ENCODE data around the gene C1QTNF9.
A peak's percentile ranks its signal among the peaks of the same experiment; 100 is the strongest.

Gene C1QTNF9

DNA sequence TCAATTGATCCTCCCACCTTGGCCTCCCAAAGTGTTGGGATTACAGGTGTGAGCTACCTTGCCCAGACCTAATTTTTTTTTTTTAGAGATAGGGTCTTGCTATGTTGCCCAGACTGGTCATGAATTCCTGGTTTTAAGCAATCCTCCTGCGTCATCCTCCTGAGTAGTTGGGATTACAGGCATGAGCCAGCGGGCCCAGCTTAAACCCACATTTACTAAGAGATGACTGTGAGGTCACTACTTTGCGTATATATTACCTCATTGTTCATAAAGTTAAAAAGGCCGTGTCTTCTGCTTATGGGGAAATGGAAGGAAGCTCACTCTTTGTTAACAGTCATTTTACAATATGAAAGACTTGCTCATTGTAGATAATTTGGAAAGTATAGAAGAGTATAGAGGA lies 39.6 kb upstream of the C1QTNF9 start:
- TF ChIP-seq, protein P1, sequence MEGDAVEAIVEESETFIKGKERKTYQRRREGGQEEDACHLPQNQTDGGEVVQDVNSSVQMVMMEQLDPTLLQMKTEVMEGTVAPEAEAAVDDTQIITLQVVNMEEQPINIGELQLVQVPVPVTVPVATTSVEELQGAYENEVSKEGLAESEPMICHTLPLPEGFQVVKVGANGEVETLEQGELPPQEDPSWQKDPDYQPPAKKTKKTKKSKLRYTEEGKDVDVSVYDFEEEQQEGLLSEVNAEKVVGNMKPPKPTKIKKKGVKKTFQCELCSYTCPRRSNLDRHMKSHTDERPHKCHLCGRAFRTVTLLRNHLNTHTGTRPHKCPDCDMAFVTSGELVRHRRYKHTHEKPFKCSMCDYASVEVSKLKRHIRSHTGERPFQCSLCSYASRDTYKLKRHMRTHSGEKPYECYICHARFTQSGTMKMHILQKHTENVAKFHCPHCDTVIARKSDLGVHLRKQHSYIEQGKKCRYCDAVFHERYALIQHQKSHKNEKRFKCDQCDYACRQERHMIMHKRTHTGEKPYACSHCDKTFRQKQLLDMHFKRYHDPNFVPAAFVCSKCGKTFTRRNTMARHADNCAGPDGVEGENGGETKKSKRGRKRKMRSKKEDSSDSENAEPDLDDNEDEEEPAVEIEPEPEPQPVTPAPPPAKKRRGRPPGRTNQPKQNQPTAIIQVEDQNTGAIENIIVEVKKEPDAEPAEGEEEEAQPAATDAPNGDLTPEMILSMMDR (IDR thresholded peaks at IDR 0.05; ENCODE audit: low read depth, low read length), result no peak
- H3K4me3 ChIP-seq (replicated peaks in 1 of 2; ENCODE audit: low read depth in 2 of 2, low read length in 2 of 2), result no peak overlapping the region

DNA sequence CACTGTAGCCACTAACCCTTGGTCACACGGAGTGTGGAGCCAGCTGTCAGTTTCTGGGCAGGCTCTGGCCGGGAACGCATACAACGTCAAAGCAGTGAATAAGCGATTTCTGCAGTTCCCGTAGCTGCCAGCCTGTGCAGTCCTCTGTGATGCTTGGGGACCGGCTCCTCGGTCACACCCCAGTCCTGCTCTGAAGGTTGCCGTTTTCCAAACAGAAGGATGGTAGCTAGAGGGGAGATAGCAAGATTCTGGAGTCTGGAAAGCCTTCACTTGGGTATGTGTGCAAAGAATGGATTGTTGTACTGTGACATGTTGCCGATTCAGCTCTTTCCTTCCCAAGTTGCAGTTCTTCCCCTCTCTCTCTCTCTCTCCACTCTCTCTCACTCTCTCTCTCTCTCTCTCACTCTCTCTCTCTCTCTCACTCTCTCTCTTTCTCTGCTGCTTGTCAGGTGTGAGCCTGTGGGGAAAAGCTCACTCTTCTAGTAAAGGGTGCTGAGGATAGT lies 38.7 kb upstream of the C1QTNF9 start:
- H3K4me3 ChIP-seq (replicated peaks in 1 of 2; ENCODE audit: low read depth in 2 of 2, low read length in 2 of 2), result peak overlapping the region; percentile 9 to 46
- TF ChIP-seq, protein P1 (IDR thresholded peaks at IDR 0.05; ENCODE audit: low read depth, low read length), result no peak
- DNase-seq (ENCODE audit: low read depth in 2 of 2), result peak; percentile 54 to 75

More for the DNA sequence above, 39.6 kb upstream of the C1QTNF9 start:
- DNase-seq (ENCODE audit: low read depth in 2 of 2), result peak in 1 of 2 donors; percentile 9

DNA sequence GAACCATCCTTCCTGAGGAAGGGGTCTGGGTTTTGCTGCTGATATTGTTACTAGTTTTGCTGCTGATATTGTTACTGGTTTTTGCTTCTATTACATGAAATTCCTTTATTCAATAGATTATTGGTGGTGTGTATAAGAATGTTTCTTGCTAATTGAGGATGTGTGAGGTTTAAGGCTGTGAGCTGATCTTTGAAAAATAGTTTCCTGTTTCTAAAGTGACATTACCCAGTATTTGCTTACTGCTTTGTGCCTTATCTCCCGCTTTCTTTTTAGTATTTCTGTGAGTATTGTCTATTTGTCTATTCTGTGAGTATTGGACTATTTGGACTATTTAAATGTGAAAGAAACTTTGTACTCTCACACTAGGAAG lies 38.2 kb upstream of the C1QTNF9 start:
- peak overlapping the region in 1 of 2 donors; percentile 46 for H3K4me3 ChIP-seq (replicated peaks in 1 of 2; ENCODE audit: low read depth in 2 of 2, low read length in 2 of 2)
- DNase-seq (ENCODE audit: low read depth in 2 of 2), result no peak
- TF ChIP-seq, protein P1 (IDR thresholded peaks at IDR 0.05; ENCODE audit: low read depth, low read length), result no peak

DNA sequence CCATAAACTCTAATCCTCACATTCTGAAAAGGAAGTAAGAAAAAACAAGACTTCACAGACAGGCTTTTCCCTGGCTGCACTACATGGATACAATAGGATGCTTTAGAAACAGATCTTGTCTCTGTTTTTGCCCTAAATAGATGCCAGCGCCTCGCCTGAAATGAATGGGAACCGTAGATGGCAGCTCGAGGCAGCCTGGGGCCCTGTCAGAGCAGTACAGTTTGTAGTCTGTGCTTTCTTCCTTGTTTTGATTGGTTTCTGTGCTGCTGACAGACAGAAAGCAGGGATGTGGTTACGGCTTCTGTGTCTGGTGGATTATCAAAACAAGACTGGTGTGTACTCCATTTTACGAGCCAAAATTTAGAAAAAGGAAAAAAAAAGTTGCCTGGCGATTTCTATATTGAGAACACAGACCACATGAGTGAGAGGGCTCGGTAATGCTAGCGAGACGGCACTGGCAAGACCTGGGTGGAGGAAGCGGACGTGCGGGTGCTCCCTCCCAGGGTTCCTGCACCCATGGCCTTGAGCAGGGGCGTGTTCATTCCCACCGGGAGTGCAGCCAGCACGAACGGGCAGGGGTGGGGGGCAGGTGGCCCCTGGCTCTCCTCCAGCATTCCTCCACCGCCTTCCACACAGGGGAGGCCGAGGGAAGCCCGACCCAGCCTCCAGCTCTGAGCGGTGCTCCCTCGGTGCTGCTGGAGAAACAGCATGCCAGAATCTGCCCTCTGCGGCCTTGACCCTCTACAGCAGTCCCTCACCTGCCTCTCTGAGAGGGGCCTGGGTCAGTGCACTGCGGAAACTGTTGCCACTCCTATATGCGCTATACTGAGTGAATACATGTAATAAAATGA lies 37.6 kb upstream of the C1QTNF9 start:
- TF ChIP-seq, protein P1 (IDR thresholded peaks at IDR 0.05; ENCODE audit: low read depth, low read length), result no peak
- peak; percentile 77 to 87 for DNase-seq (ENCODE audit: low read depth in 2 of 2)
- peak overlapping the region; percentile 33 to 46 for H3K4me3 ChIP-seq (replicated peaks in 1 of 2; ENCODE audit: low read depth in 2 of 2, low read length in 2 of 2)

DNA sequence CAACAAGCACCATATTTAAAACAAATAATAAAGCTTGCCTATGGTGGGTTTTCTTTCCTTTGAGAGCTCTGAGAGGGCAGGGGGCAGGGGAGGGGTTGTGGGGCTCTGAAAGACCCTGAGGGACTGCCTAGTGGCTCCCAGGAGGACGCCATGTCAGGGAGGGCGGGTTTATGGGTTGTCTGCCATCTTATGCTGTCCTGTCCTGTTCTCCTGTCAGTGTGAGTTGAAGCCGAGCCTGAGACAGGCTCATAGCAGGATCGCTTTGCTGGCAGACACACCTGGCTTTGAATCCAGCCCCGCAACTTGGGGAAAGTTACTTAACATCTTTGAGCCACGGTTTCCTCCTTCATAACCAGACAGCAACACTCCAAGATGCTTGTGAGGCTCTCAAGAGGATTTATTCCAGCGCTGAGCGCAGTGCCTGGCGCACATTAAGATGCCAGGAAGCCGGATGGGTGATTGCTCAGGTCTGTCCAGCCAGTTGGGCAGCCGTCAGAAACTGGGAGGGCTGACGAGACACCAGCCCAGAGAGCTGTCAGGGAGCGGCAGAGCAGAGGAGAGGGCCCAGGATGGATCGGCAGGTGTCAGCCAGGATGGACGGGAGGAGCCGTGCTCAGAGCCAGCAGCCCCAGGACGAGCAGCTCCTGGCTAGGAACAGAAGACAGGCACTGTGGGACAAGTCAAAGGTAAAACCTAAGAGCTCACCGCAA lies 36.8 kb upstream of the C1QTNF9 start:
- no peak overlapping the region for H3K4me3 ChIP-seq (replicated peaks in 1 of 2; ENCODE audit: low read depth in 2 of 2, low read length in 2 of 2)
- TF ChIP-seq, protein P1 (IDR thresholded peaks at IDR 0.05; ENCODE audit: low read depth, low read length), result no peak
- no peak for DNase-seq (ENCODE audit: low read depth in 2 of 2)

DNA sequence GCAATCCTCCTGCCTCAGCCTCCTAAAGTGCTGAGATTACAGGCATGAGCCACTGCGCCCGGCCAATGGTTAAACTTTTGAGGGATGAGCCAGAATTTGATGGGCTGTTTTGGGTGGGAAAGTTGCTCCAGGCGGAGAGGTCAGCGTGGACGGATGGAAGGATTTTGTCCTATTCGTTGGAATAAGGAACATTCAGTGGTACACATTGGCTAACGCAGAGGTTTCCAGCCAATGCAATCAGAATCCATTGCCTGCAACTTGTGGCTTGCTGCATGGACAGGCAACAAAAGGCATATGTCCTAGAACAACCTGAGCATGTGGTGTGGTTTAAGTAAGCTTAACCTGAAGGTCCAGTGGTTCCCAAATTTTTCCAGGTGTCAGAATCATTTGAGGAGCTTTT lies 35.5 kb upstream of the C1QTNF9 start:
- no peak for DNase-seq (ENCODE audit: low read depth in 2 of 2)
- H3K4me3 ChIP-seq (replicated peaks in 1 of 2; ENCODE audit: low read depth in 2 of 2, low read length in 2 of 2), result no peak overlapping the region
- TF ChIP-seq, protein P1 (IDR thresholded peaks at IDR 0.05; ENCODE audit: low read depth, low read length), result no peak
